Upper lobe of left lung (tissue), 6 donors: Measurements from ENCODE around the gene SH2B2. TPM values are rescaled to one million over a fixed set of nuclear protein-coding genes. Genes with fewer than 3 reads are reported as not detected.
"Not testable (repeated sequence)": the region's sequence is repeated elsewhere in the genome, so short reads cannot be mapped to it uniquely, and the experiment has no call there.

ENCODE experiments used
- ATAC-seq, 2 donors: fragments of 200-7000 bp; cut with Tn5 transposase; one replicate each; pipeline ENCODE4 v1.9.1; 2022; ENCODE audit warnings: mild to moderate bottlenecking in 2 of 2, moderate library complexity in 2 of 2; ENCODE audit not compliant: low FRiP score in 2 of 2
- DNase-seq, 2 donors: peaks; one replicate each; pipeline ENCODE4 v3.0.0-alpha.2; 2019 to 2020
- H3K27ac ChIP-seq, 4 donors: fragments of 200-600 bp; sonication (generic); one replicate each; pipeline ENCODE4 v1.5.1; 2016 to 2019
- H3K27me3 ChIP-seq, 4 donors: fragments of 200-600 bp; sonication (generic); one replicate each; pipeline ENCODE4 v1.5.1; 2017 to 2019
- H3K36me3 ChIP-seq, 4 donors: fragments of 200-600 bp; sonication (generic); one replicate each; pipeline ENCODE4 v1.5.1; 2016 to 2019
- H3K4me1 ChIP-seq, 4 donors: fragments of 200-600 bp; sonication (generic); one replicate each; pipeline ENCODE4 v1.5.1; 2018 to 2019
- H3K4me3 ChIP-seq, 4 donors: fragments of 200-600 bp; sonication (generic); one replicate each; pipeline ENCODE4 v1.5.1; 2017 to 2019; ENCODE audit warnings: mild to moderate bottlenecking in 2 of 4, moderate library complexity in 1 of 4
- H3K9me3 ChIP-seq, 4 donors: fragments of 200-600 bp; sonication (generic); one replicate each; pipeline ENCODE4 v1.5.1; 2018 to 2019
- EP300 ChIP-seq, 4 donors: sonication (generic); formaldehyde crosslinking; IDR thresholded peaks; one replicate each; pipeline ENCODE4 v1.5.1; 2017; ENCODE audit warnings: antibody characterized with exemption in 4 of 4, control low read depth in 2 of 4
- POLR2A ChIP-seq, 4 donors: fragments of 450-650 bp; IDR thresholded peaks; one replicate each; pipeline ENCODE4 v1.5.1; 2016 to 2017; ENCODE audit warnings: antibody characterized with exemption in 4 of 4, mild to moderate bottlenecking in 2 of 4
- POLR2AphosphoS5 ChIP-seq, 2 donors: sonication (generic); formaldehyde crosslinking; IDR thresholded peaks; one replicate each; pipeline ENCODE4 v1.5.1; 2017; ENCODE audit warnings: antibody characterized with exemption in 2 of 2
- WGBS, 2 donors: methylation state at CpG; one replicate each; pipeline ENCODE4 v1.1.5; 2017 to 2018; 5-methylcytosine and 5-hydroxymethylcytosine counted together
- total RNA-seq, 6 donors: library from RNA; depleted of rRNA in 4 of 6; stranded (reverse); fragments of >200 nt in 4 of 6; gene quantifications; one replicate each; pipeline versions ENCODE4 v1.1.0 to v1.2.1, GENCODE V29; 2016 to 2021
- TF ChIP-seq, protein P1 (sequence below), 6 experiments: fragments of 450-650 bp in 4 of 6; fragments of 200-600 bp in 2 of 6; sonication (generic) in 2 of 6; IDR thresholded peaks; one replicate each; pipeline ENCODE4 v1.5.1; 2016 to 2019; ENCODE audit warnings: antibody characterized with exemption in 6 of 6
- donor health status: DM: no; HTN: no; CAD: no; lungs with moderate emphysema.
- donor health status: DM: no; HTN: yes; CAD: no; lungs with severe emphysema.

SH2B2 gene
- total RNA-seq, 6 donors from 2014 or later: 6.3 to 16.4 (median 9.0) TPM

DNA sequence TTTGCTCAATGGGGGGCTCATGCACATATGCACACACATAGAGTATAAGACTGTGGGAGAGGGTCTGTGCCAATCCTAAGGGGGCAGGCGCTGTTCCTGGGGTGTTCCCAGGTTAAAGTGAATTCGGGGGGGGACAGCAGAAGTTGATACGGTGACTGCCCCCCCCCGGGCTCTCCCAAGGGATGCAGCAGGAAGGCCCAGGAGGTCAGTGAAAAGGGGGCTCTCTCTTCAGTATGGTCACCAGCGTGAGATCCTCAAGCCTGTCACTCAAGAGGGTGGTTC, 37.2 kb downstream of the SH2B2 start:
- ATAC-seq: no peak
- no peak for DNase-seq
- H3K4me3 ChIP-seq: no peak overlapping the region
- no peak overlapping the region for H3K27ac ChIP-seq
- H3K4me1 ChIP-seq: peaks cover 0 to 14% (median 6%) of the 10 kb centered on the region in 4 donors
- H3K27me3 ChIP-seq: no peaks in the 10 kb centered on the region
- H3K9me3 ChIP-seq: no peaks in the 10 kb centered on the region
- TF ChIP-seq POLR2AphosphoS5 (IDR thresholded peaks at IDR 0.05): no peak
- TF ChIP-seq, protein P1, sequence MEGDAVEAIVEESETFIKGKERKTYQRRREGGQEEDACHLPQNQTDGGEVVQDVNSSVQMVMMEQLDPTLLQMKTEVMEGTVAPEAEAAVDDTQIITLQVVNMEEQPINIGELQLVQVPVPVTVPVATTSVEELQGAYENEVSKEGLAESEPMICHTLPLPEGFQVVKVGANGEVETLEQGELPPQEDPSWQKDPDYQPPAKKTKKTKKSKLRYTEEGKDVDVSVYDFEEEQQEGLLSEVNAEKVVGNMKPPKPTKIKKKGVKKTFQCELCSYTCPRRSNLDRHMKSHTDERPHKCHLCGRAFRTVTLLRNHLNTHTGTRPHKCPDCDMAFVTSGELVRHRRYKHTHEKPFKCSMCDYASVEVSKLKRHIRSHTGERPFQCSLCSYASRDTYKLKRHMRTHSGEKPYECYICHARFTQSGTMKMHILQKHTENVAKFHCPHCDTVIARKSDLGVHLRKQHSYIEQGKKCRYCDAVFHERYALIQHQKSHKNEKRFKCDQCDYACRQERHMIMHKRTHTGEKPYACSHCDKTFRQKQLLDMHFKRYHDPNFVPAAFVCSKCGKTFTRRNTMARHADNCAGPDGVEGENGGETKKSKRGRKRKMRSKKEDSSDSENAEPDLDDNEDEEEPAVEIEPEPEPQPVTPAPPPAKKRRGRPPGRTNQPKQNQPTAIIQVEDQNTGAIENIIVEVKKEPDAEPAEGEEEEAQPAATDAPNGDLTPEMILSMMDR (IDR thresholded peaks at IDR 0.05): no peak
- no peak for TF ChIP-seq POLR2A (IDR thresholded peaks at IDR 0.05)
- TF ChIP-seq EP300 (IDR thresholded peaks at IDR 0.05): no peak
- WGBS, 2 donors: 93 to 96% methylated on average over 5 of the region's 5 CpGs
- H3K36me3 ChIP-seq: no peaks in the 10 kb centered on the region

DNA sequence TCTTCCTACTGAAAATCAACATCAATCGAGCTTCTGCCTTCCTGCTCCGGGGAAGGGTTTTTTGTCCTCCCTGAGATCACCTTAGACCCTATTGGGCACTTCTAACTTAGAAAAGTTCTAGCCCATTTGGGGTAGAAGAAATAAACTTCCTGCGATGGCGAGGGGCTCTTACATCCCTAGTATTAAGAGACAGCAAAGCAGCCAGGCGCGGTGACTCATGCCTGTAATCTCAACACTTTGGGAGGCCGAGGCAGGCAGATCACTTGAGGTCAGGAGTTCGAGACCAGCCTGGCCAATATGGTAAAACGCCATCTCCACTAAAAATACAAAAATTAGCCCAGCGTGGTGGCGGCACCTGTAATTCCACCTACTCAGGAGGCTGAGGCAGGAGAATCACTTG, 38.4 kb downstream of the SH2B2 start:
- 86 to 95% methylated on average over 11 of the region's 11 CpGs for WGBS, 2 donors
- not testable (repeated sequence) for H3K27ac ChIP-seq, H3K9me3 ChIP-seq, H3K27me3 ChIP-seq, DNase-seq, H3K4me3 ChIP-seq, H3K36me3 ChIP-seq, ATAC-seq
- peaks cover 0 to 14% (median 0%) of the 10 kb centered on the region in 4 donors for H3K4me1 ChIP-seq

DNA sequence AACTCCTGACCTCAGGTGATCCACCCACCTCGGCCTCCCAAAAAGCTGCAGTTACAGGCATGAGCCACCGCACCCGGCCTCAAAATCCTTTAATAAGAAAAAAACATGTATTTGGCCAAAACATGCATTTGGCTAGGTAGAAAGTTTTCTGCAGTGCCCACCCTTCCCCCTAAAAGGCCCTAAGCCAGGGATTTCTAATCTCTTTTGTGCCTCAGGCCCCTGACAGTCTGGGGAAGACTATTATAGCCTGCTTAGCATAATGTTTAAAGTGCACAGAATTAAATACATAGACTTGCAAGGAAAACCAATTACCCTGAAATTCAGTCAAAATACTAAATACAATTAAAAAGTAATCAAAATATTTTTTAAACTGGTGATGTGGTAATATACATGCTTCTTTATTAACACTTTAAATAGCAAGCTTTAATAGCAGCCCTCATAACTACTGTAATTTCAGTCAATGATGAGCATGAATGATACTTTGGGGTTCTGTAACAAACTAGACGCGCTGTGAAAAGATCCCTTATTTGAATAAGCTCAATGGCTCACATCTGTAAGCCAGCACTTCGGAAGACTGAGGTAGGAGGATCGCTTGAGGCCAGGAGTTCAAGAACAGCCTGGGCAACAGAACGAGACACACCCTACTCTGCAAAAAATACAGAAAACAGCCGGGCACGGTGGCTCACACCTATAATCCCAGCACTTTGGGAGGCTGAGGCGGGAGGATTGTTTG, 39.7 kb downstream of the SH2B2 start:
- DNase-seq (no peak), ATAC-seq (no peak)
- no peaks in the 10 kb centered on the region for H3K27me3 ChIP-seq
- H3K27ac ChIP-seq: no peak overlapping the region
- no peak overlapping the region for H3K4me3 ChIP-seq
- no peaks in the 10 kb centered on the region for H3K9me3 ChIP-seq
- H3K4me1 ChIP-seq: peaks cover 0 to 5% (median 0%) of the 10 kb centered on the region in 4 donors
- H3K36me3 ChIP-seq: no peaks in the 10 kb centered on the region
- TF ChIP-seq, protein P1 (IDR thresholded peaks at IDR 0.05): no peak
- TF ChIP-seq POLR2AphosphoS5 (IDR thresholded peaks at IDR 0.05): no peak
- no peak for TF ChIP-seq POLR2A (IDR thresholded peaks at IDR 0.05)
- no peak for TF ChIP-seq EP300 (IDR thresholded peaks at IDR 0.05)
- 91 to 94% methylated on average over 11 of the region's 11 CpGs for WGBS, 2 donors

DNA sequence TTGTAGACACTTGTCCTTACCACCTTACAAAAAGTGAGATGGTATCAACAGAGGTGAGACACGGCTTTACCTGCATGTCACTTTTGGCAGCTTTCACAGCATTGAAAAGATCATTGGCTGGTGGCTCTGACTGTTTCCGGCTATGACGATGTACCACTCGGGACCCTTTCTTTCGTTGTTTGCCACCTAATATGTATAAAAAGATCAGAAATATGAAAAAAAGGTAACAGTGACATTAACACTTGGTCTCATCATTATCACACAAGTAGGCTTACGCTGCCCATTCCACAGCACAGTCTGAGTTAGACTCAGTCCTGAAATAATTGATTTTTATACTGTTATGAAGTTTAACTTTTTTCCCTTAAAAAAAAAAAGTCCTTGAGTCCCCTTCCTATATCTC, 40.5 kb downstream of the SH2B2 start:
- not testable (repeated sequence) for H3K36me3 ChIP-seq, DNase-seq, H3K9me3 ChIP-seq, ATAC-seq, H3K27ac ChIP-seq, H3K27me3 ChIP-seq, H3K4me3 ChIP-seq, H3K4me1 ChIP-seq
- 79 to 91% methylated on average over 6 of the region's 6 CpGs for WGBS, 2 donors

DNA sequence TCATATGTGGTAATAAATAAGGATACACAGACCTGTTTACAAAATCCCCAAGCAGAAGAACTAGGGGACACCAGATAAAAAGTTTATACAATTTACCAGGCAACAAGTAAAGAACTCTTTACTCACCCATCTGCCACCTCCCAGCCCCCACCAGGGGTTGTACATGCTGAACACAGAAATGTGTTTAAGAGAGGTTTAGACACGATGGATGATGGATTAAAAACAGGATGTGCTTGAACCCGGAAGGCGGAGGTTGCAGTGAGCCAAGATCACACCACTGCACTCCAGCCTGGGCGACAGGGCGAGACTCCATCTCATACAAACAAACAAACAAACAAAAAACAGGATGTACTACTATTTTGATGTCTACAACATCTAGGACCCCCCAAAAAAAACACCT, 42.2 kb downstream of the SH2B2 start:
- not testable (repeated sequence) for ATAC-seq, H3K4me3 ChIP-seq, H3K27ac ChIP-seq, DNase-seq, H3K9me3 ChIP-seq, H3K4me1 ChIP-seq, H3K36me3 ChIP-seq, H3K27me3 ChIP-seq
- WGBS, 2 donors: 45 to 55% methylated on average over 4 to 5 of the region's 5 CpGs

DNA sequence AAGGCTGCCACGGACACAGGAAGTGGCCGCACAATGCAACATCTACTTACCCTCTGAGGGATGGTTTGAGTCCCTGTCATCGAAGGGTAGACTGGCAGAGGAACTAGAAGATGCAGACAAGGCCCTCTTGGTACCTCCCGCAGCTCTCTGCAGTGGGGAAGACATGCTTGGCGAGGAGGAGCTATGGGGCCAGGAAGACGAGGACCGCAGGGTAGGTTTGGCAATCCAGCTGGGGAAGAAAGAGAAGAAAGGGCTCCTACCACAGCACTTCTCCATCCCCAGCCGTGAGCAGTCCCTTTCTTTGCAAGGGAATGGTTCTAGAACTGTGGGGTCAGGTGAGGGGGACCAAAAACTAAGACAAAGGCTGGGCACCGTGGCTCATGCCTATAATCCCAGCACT, 42.7 kb downstream of the SH2B2 start:
- 66% methylated on average over 9 of the region's 9 CpGs; no CpG with 5 or more reads in 1 of the 2 donors for WGBS, 2 donors
- H3K4me1 ChIP-seq, ATAC-seq, DNase-seq, H3K4me3 ChIP-seq, H3K27me3 ChIP-seq, H3K36me3 ChIP-seq, H3K27ac ChIP-seq, H3K9me3 ChIP-seq: not testable (repeated sequence)

DNA sequence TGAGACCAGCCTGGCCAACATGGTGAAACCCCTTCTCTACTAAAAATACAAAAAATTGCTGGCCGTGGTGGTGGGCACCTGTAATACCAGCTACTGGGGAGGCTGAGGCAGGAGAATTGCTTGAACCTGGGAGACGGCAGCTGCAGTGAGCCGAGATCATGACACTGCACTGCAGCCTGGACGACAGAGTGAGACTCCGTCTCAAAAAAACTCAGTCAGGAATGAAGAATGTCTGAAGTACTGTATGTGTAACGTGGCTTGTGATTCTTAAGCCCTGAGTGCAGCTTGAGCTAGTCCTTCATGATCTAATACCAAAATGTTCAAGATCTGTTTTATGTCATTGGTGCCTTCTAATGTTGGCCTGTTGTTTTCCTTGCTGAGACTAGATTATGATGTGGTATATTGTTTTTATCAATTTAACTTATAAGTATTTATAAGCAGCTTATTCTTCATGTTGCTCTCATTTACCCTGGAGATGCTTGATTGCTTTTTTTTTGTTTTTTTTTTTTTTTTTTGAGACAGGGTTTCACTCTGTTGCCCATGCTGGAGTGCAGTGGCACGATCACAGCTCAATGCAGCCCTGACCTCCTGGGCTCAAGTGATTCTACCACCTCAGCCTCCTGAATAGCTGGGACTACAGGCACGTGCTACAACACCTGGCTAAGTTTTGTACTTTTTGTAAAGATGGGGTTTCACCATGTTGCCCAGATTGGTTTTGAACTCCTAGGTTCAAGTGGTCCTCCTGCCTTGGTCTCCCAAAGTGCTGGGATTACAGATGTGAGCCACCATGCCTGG, 44.2 kb downstream of the SH2B2 start:
- H3K9me3 ChIP-seq, H3K4me1 ChIP-seq, ATAC-seq, DNase-seq, H3K4me3 ChIP-seq, H3K36me3 ChIP-seq, H3K27me3 ChIP-seq, H3K27ac ChIP-seq: not testable (repeated sequence)
- 79 to 86% methylated on average over 8 of the region's 8 CpGs for WGBS, 2 donors

DNA sequence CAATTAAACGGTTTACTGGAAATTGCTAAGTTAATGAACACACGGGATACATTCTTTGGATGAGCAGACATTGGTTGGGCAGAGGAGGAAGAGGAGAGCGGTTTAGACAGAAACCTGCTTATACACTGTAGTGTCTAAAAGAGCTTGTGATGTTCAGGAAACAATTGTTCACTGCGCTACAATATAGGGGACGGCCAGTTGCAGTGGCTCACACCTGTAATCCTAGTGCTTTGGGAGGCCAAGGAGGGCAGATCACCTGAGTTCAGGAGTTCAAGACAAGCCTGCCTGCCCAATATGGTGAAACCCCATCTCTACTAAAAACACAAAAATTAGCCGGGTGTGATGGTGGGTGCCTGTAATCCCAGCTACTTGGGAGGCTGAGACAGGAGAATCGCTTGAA, 48.9 kb downstream of the SH2B2 start:
- ATAC-seq, H3K36me3 ChIP-seq, H3K27me3 ChIP-seq, DNase-seq, H3K9me3 ChIP-seq, H3K4me1 ChIP-seq, H3K4me3 ChIP-seq, H3K27ac ChIP-seq: not testable (repeated sequence)
- WGBS, 2 donors: 89 to 90% methylated on average over 7 of the region's 7 CpGs

DNA sequence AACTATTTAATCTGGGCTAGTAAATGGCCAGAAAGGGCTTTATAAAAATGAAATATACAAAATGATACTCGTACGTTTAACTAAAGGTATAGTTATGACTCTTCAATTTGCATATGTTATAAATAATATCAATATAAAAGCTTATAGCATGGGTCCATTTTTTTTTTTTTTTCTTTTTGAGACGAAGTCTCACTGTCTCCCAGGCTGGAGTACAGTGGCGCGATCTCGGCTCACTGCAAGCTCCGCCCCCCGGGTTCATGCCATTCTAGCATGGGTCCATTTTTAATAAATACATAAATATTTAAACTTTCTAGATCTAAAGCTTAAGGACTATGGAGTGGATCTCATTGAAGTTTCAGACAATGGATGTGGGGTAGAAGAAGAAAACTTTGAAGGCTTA, 50.3 kb downstream of the SH2B2 start:
- not testable (repeated sequence) for ATAC-seq, DNase-seq, H3K9me3 ChIP-seq, H3K4me1 ChIP-seq, H3K4me3 ChIP-seq, H3K27me3 ChIP-seq, H3K36me3 ChIP-seq, H3K27ac ChIP-seq
- WGBS, 2 donors: 80% methylated on average over 1 of the region's 8 CpGs; no CpG with 5 or more reads in 1 of the 2 donors

DNA sequence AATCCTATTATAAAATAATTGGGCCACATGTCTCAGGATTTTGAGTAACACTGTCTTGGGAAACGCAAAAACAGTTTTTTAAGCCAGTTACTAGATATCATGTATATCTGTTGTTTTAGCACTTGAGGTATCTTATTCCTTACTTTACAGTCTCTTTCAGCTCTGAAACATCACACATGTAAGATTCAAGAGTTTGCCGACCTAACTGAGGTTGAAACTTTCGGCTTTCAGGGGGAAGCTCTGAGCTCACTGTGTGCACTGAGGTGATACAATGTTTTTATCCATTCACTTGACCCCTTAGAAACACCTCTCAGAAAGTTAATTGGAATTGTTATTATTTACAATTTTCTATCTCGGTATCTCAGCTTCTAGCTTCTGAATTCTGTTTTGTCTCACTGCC, 50.8 kb downstream of the SH2B2 start:
- H3K27me3 ChIP-seq, H3K36me3 ChIP-seq, H3K4me3 ChIP-seq, H3K4me1 ChIP-seq, ATAC-seq, H3K27ac ChIP-seq, H3K9me3 ChIP-seq, DNase-seq: not testable (repeated sequence)
- WGBS, 2 donors: 77 to 85% methylated on average over 4 of the region's 4 CpGs
